Measurements from ENCODE around the gene ZSWIM5. TPM values are rescaled to one million over a fixed set of nuclear protein-coding genes. Genes with fewer than 3 reads are reported as not detected.

Gene ZSWIM5
- polyA plus RNA-seq, 1 donor (not counting 4 experiments of a cell fraction or from before 2014, with no cell fraction given) = 0.03 TPM

- FAIRE-seq = no peak
- H3K27ac ChIP-seq (ENCODE audit: control insufficient read depth, insufficient read depth, low read length) = no peak overlapping the region
- TF ChIP-seq CTCF (optimal IDR thresholded peaks at IDR 0.05 in 1 of 3, IDR thresholded peaks at IDR 0.05 in 1 of 3, conservative IDR thresholded peaks at IDR 0.05 in 1 of 3; ENCODE audit: extremely low read depth in 1 of 3, insufficient read depth in 2 of 3, low read length in 3 of 3) (no peak), EZH2 (IDR thresholded peaks at IDR 0.05; ENCODE audit: low read length) (no peak)
These were observed 7.5 kb upstream of the ZSWIM5 start for GRCh38 chr1:45213892-45214291.

GRCh38 chr1:45211076-45211475, 4.7 kb upstream of the ZSWIM5 start:
- Histone ChIP-seq H3K79me2 (ENCODE audit: control insufficient read depth, insufficient read depth, low read length) (no peaks in the 10 kb centered on the region), H3K9ac (ENCODE audit: control insufficient read depth, extremely low read depth, insufficient read depth, low read length) (no peak overlapping the region), H3K9me3 (ENCODE audit: control insufficient read depth, low read depth, low read length) (no peaks in the 10 kb centered on the region), H3K36me3 (ENCODE audit: control insufficient read depth in 2 of 2, extremely low read depth in 1 of 2, insufficient read depth in 2 of 2, low read length in 2 of 2) (no peaks in the 10 kb centered on the region), H3K4me1 (ENCODE audit: control insufficient read depth, extremely low read depth, insufficient read depth, low read length) (peaks cover 4% of the 10 kb centered on the region), H3K4me3 (ENCODE audit: control insufficient read depth in 2 of 3, extremely low read depth in 1 of 3, insufficient read depth in 2 of 3, low read depth in 1 of 3, low read length in 3 of 3) (no peak overlapping the region), H4K20me1 (ENCODE audit: control insufficient read depth, extremely low read depth, insufficient read depth, low read length) (no peaks in the 10 kb centered on the region), H3K27ac (ENCODE audit: control insufficient read depth, insufficient read depth, low read length) (no peak overlapping the region), H2AFZ (ENCODE audit: control insufficient read depth, low read length) (no peak overlapping the region), H3K9me1 (ENCODE audit: control insufficient read depth, extremely low read depth, insufficient read depth, low read length) (no peaks in the 10 kb centered on the region), H3K27me3 (ENCODE audit: control insufficient read depth, extremely low read depth, insufficient read depth, low read length) (peaks cover 15% of the 10 kb centered on the region), H3K4me2 (ENCODE audit: control insufficient read depth, extremely low read depth, insufficient read depth, low read depth, low read length) (no peak overlapping the region)
- DNase-seq (ENCODE audit: low read depth, low spot score) (no peak), FAIRE-seq (no peak)
- dilution Hi-C loops (cut with MboI; ENCODE audit: extremely low pct_ligation_motif_present, low sequenced_read_pairs) = no loop called here
- TF ChIP-seq EZH2 (IDR thresholded peaks at IDR 0.05; ENCODE audit: low read length) (no peak), CTCF (optimal IDR thresholded peaks at IDR 0.05 in 1 of 3, IDR thresholded peaks at IDR 0.05 in 1 of 3, conservative IDR thresholded peaks at IDR 0.05 in 1 of 3; ENCODE audit: extremely low read depth in 1 of 3, insufficient read depth in 2 of 3, low read length in 3 of 3) (no peak)

More at GRCh38 chr1:45213892-45214291, 7.5 kb upstream of the ZSWIM5 start:
- H2AFZ ChIP-seq (ENCODE audit: control insufficient read depth, low read length) = no peak overlapping the region
- no peak overlapping the region for H3K4me2 ChIP-seq (ENCODE audit: control insufficient read depth, extremely low read depth, insufficient read depth, low read depth, low read length)
- H3K9me1 ChIP-seq (ENCODE audit: control insufficient read depth, extremely low read depth, insufficient read depth, low read length) = no peaks in the 10 kb centered on the region
- no peaks in the 10 kb centered on the region for H3K36me3 ChIP-seq (ENCODE audit: control insufficient read depth in 2 of 2, extremely low read depth in 1 of 2, insufficient read depth in 2 of 2, low read length in 2 of 2)
- H3K9ac ChIP-seq (ENCODE audit: control insufficient read depth, extremely low read depth, insufficient read depth, low read length) = no peak overlapping the region
- H4K20me1 ChIP-seq (ENCODE audit: control insufficient read depth, extremely low read depth, insufficient read depth, low read length) = no peaks in the 10 kb centered on the region
- no peaks in the 10 kb centered on the region for H3K4me1 ChIP-seq (ENCODE audit: control insufficient read depth, extremely low read depth, insufficient read depth, low read length)
- dilution Hi-C loops (cut with MboI; ENCODE audit: extremely low pct_ligation_motif_present, low sequenced_read_pairs) = no loop called here
- no peak for DNase-seq (ENCODE audit: low read depth, low spot score)
- H3K79me2 ChIP-seq (ENCODE audit: control insufficient read depth, insufficient read depth, low read length) = no peaks in the 10 kb centered on the region
- no peaks in the 10 kb centered on the region for H3K9me3 ChIP-seq (ENCODE audit: control insufficient read depth, low read depth, low read length)
- H3K4me3 ChIP-seq (ENCODE audit: control insufficient read depth in 2 of 3, extremely low read depth in 1 of 3, insufficient read depth in 2 of 3, low read depth in 1 of 3, low read length in 3 of 3) = no peak overlapping the region
- H3K27me3 ChIP-seq (ENCODE audit: control insufficient read depth, extremely low read depth, insufficient read depth, low read length) = no peaks in the 10 kb centered on the region

All from keratinocyte (primary cell).